SK-N-MC (cell line): ENCODE data around the gene RUNX2.

Experiments
- EZH2 ChIP-seq: fragments of 200-600 bp; sonication (generic); IDR thresholded peaks from one replicate; pipeline ENCODE4 v1.6.1; 2017; ENCODE audit warnings: antibody characterized with exemption
- POLR2AphosphoS5 ChIP-seq: IDR thresholded peaks from 2 replicates; pipeline ENCODE4 v1.6.1; 2012; ENCODE audit warnings: mild to moderate bottlenecking, low read depth, low read length, borderline replicate concordance

- TF ChIP-seq POLR2AphosphoS5 (no peak), EZH2 (no peak)
Observed at GRCh38 chr6:45479834-45480751, 152.0 kb downstream of the RUNX2 start.
